SK-N-SH (cell line): Measurements from ENCODE around the gene FAM163A. TPM values are rescaled to one million over a fixed set of nuclear protein-coding genes. Genes with fewer than 3 reads are reported as not detected.

Experiments used
- CTCF ChIA-PET: fragments of 300-600, 350-600 bp; formaldehyde crosslinking; extraction: SDS; loops from one replicate; lab custom pipeline; 2021; lab: Yijun Ruan, JAX
- POLR2A ChIA-PET: fragments of 350-600 bp; sonication (Branson Sonifier 250); formaldehyde crosslinking; extraction: SDS; loops from one replicate; lab custom pipeline; 2020; ENCODE audit warnings: antibody characterized with exemption, inconsistent platforms; lab: Yijun Ruan, JAX
- DNase-seq: peaks from one replicate; pipeline ENCODE4 v3.0.0; 2012
- H2AFZ ChIP-seq: fragments of 200-600 bp; sonication (generic); 2 replicates; pipeline ENCODE4 v1.8.1; 2016; ENCODE audit warnings: antibody characterized with exemption, mild to moderate bottlenecking, low read depth
- H3F3A ChIP-seq: fragments of 200-600 bp; sonication (generic); replicated peaks from 2 replicates; pipeline ENCODE3; 2016; ENCODE audit warnings: antibody characterized with exemption, mild to moderate bottlenecking; ENCODE audit not compliant: insufficient read depth
- H3K27ac ChIP-seq, 2 experiments: fragments of 200-500 bp in 1 of 2; fragments of 200-600 bp in 1 of 2; sonication (Bioruptor generic) in 1 of 2; sonication (generic), shearing (Covaris generic) in 1 of 2; 2 replicates each; pipeline versions ENCODE4 v1.5.1 to v1.6.1; 2014 to 2016; ENCODE audit warnings: low read depth in 2 of 2, inconsistent platforms in 1 of 2, low read length in 1 of 2, mild to moderate bottlenecking in 1 of 2, mixed read lengths in 1 of 2
- H3K27me3 ChIP-seq: fragments of 200-600 bp; sonication (generic), shearing (Covaris generic); 2 replicates; pipeline ENCODE4 v1.6.1; 2016; ENCODE audit warnings: mixed run types; ENCODE audit not compliant: insufficient read depth
- H3K36me3 ChIP-seq, 2 experiments: fragments of 200-500 bp in 1 of 2; fragments of 200-600 bp in 1 of 2; sonication (Bioruptor generic) in 1 of 2; sonication (generic) in 1 of 2; replicated peaks in 1 of 2; 2 replicates each; pipeline versions ENCODE3 to v1.5.1; 2014 to 2016; ENCODE audit warnings: low read length in 1 of 2, mild to moderate bottlenecking in 1 of 2; ENCODE audit not compliant: insufficient read depth in 2 of 2, control insufficient read depth in 1 of 2
- H3K4me1 ChIP-seq, 2 experiments: fragments of 200-500 bp in 1 of 2; fragments of 200-600 bp in 1 of 2; sonication (Bioruptor generic) in 1 of 2; sonication (generic), shearing (Covaris generic) in 1 of 2; 2 replicates each; pipeline versions ENCODE4 v1.5.1 to v1.6.1; 2014 to 2016; ENCODE audit warnings: low read depth in 1 of 2, low read length in 1 of 2, mixed run types in 1 of 2; ENCODE audit not compliant: insufficient read depth in 2 of 2, control insufficient read depth in 1 of 2
- H3K4me2 ChIP-seq: fragments of 200-600 bp; sonication (generic), shearing (Covaris generic); 2 replicates; pipeline ENCODE4 v1.6.1; 2017; ENCODE audit warnings: mixed run types
- H3K4me3 ChIP-seq, 2 experiments: fragments of 200-500 bp in 1 of 2; fragments of 200-600 bp in 1 of 2; sonication (Bioruptor generic) in 1 of 2; sonication (generic), shearing (Covaris generic) in 1 of 2; 2 replicates each; pipeline versions ENCODE4 v1.5.1 to v1.8.1; 2014 to 2016; ENCODE audit warnings: low read depth in 2 of 2, inconsistent platforms in 1 of 2, low read length in 1 of 2, mild to moderate bottlenecking in 1 of 2, mixed read lengths in 1 of 2, moderate library complexity in 1 of 2
- H3K79me2 ChIP-seq: fragments of 200-600 bp; sonication (generic); 2 replicates; pipeline ENCODE4 v1.8.1; 2017; ENCODE audit warnings: mild to moderate bottlenecking; ENCODE audit not compliant: insufficient read depth
- H3K9ac ChIP-seq: fragments of 200-600 bp; sonication (generic); 2 replicates; pipeline ENCODE4 v1.6.1; 2017; ENCODE audit warnings: mixed run types
- H3K9me2 ChIP-seq: fragments of 200-600 bp; sonication (generic); 2 replicates; pipeline ENCODE4 v1.6.1; 2017; ENCODE audit warnings: mixed run types
- H3K9me3 ChIP-seq: fragments of 200-600 bp; sonication (generic); 2 replicates; pipeline ENCODE4 v1.6.1; 2017; ENCODE audit warnings: mixed run types, mild to moderate bottlenecking, moderate library complexity
- H4K20me1 ChIP-seq: fragments of 200-600 bp; sonication (generic); 2 replicates; pipeline ENCODE4 v1.6.1; 2017; ENCODE audit warnings: mild to moderate bottlenecking, mixed run types; ENCODE audit not compliant: insufficient read depth
- EP300 ChIP-seq, 2 experiments: IDR thresholded peaks; 2 replicates each; pipeline versions ENCODE4 v1.4.0 to v1.6.1; 2012; ENCODE audit warnings: borderline replicate concordance in 1 of 2, low read depth in 1 of 2, low read length in 1 of 2
- EZH2phosphoT487 ChIP-seq: fragments of 200-600 bp; sonication (generic); IDR thresholded peaks from 2 replicates; pipeline ENCODE4 v1.6.1; 2017; ENCODE audit warnings: low read depth, mixed run types, mild to moderate bottlenecking, antibody characterized with exemption, moderate library complexity, borderline replicate concordance
- FOSL2 ChIP-seq: IDR thresholded peaks from 2 replicates; pipeline ENCODE4 v1.4.0; 2012; ENCODE audit warnings: low read depth, mild to moderate bottlenecking, moderate library complexity, borderline replicate concordance
- GABPA ChIP-seq: IDR thresholded peaks from 2 replicates; pipeline ENCODE4 v1.4.0; 2012; ENCODE audit warnings: low read depth, mild to moderate bottlenecking
- MEF2A ChIP-seq: IDR thresholded peaks from 2 replicates; pipeline ENCODE4 v1.4.0; 2012; ENCODE audit warnings: low read depth, borderline replicate concordance
- RCOR1 ChIP-seq: fragments of 150-350 bp; IDR thresholded peaks from 2 replicates; pipeline ENCODE4 v1.6.1; 2017; ENCODE audit warnings: antibody characterized with exemption, low read length
- USF2 ChIP-seq: fragments of 150-350 bp; IDR thresholded peaks from 2 replicates; pipeline ENCODE4 v1.6.1; 2017; ENCODE audit warnings: antibody characterized with exemption, low read length, low read depth, borderline replicate concordance
- YY1 ChIP-seq: IDR thresholded peaks from 2 replicates; pipeline ENCODE4 v1.4.0; 2012; ENCODE audit warnings: low read depth, mild to moderate bottlenecking
- WGBS: methylation state at CpG from one replicate; pipeline ENCODE4 v1.1.6; 2017; ENCODE audit warnings: low lambda C conversion rate; 5-methylcytosine and 5-hydroxymethylcytosine counted together
- polyA plus RNA-seq, 3 experiments: library from polyadenylated mRNA; depleted of rRNA; stranded (reverse); fragments of >200 nt; gene quantifications; 2 replicates each; pipeline ENCODE4 v1.2.3, GENCODE V29; 2012
- TF ChIP-seq, protein P1 (sequence below): IDR thresholded peaks from 2 replicates; pipeline ENCODE4; 2012

FAM163A gene
- polyA plus RNA-seq, 1 of the 3 experiments (the other 2 are of a cell fraction): 0.43 TPM

- Histone ChIP-seq H3F3A (no peaks in the 10 kb centered on the region), H3K4me3 (no peak overlapping the region), H4K20me1 (no peaks in the 10 kb centered on the region), H3K4me2 (no peak overlapping the region), H3K9ac (no peak overlapping the region), H3K27ac (peak overlapping the region in 1 of 2 experiments; percentile 32; a peak in 2 of 4 replicates), H3K4me1 (peaks cover 0 to 11% of the 10 kb centered on the region in 2 experiments; a peak in 1 of 4 replicates), H3K79me2 (no peaks in the 10 kb centered on the region), H2AFZ (no peak overlapping the region), H3K9me2 (no peaks in the 10 kb centered on the region), H3K27me3 (peaks cover 11% of the 10 kb centered on the region; the same call in 1 of the 2 replicates), H3K36me3 (no peaks in the 10 kb centered on the region), H3K9me3 (no peaks in the 10 kb centered on the region)
- TF ChIP-seq, protein P1, sequence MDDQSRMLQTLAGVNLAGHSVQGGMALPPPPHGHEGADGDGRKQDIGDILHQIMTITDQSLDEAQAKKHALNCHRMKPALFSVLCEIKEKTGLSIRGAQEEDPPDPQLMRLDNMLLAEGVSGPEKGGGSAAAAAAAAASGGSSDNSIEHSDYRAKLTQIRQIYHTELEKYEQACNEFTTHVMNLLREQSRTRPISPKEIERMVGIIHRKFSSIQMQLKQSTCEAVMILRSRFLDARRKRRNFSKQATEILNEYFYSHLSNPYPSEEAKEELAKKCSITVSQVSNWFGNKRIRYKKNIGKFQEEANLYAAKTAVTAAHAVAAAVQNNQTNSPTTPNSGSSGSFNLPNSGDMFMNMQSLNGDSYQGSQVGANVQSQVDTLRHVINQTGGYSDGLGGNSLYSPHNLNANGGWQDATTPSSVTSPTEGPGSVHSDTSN: no peak
- TF ChIP-seq GABPA (no peak), EP300 (IDR thresholded peaks at IDR 0.05; ENCODE audit: borderline replicate concordance in 1 of 2, low read depth in 1 of 2, low read length in 1 of 2) (peak in 1 of 2 experiments; percentile 53; a peak in 2 of 4 replicates), MEF2A (no peak), USF2 (no peak), EZH2phosphoT487 (no peak), YY1 (no peak)
- WGBS: 6% methylated on average over 2 of the region's 2 CpGs
- POLR2A ChIA-PET: interaction anchor here (1.3 to 1.5 kb wide), 2 partner anchors 17 to 54 kb away, joined by 4 to 5 read pairs; no protein-coding TSS in a partner anchor
- CTCF ChIA-PET: interaction anchor here (1.0 to 5.6 kb wide), 8 partner anchors 10 to 86 kb away, joined by 3 to 32 read pairs (median 14); partner anchors contain the start of gene FAM163A
- DNase-seq: peak; percentile 22
These were observed 14.8 kb upstream of the FAM163A start for GRCh38 chr1:179728271-179728670.

- Histone ChIP-seq H2AFZ (no peak overlapping the region), H3K9me3 (no peaks in the 10 kb centered on the region), H3K4me3 (no peak overlapping the region), H4K20me1 (no peaks in the 10 kb centered on the region), H3K9me2 (no peaks in the 10 kb centered on the region), H3K9ac (no peak overlapping the region), H3F3A (no peaks in the 10 kb centered on the region), H3K4me2 (no peak overlapping the region), H3K36me3 (no peaks in the 10 kb centered on the region), H3K79me2 (no peaks in the 10 kb centered on the region), H3K27ac (no peak overlapping the region), H3K4me1 (peaks cover 0 to 11% of the 10 kb centered on the region in 2 experiments; a peak in 1 of 4 replicates), H3K27me3 (peaks cover 11% of the 10 kb centered on the region; the same call in 1 of the 2 replicates)
- 34% methylated on average over 4 of the region's 4 CpGs for WGBS
- CTCF ChIA-PET: interaction anchor here (1.0 to 5.6 kb wide), 5 partner anchors 8 to 85 kb away, joined by 3 to 32 read pairs (median 4); no protein-coding TSS in a partner anchor
- POLR2A ChIA-PET: interaction anchor here (1.2 kb wide), 1 partner anchor 13 kb away, joined by 3 read pairs; the partner anchor contains the start of gene FAM163A
- TF ChIP-seq FOSL2: no peak
- TF ChIP-seq RCOR1: no peak
- no peak for DNase-seq
These were observed 13.2 kb upstream of the FAM163A start for GRCh38 chr1:179729881-179730280.
